GM23338 (cell line): ENCODE measurements around the gene RAD9B. TPM values are rescaled to one million over a fixed set of nuclear protein-coding genes. Genes with fewer than 3 reads are reported as not detected.

Experiments used
- ATAC-seq: fragments of 200-7000 bp; cut with Tn5 transposase; 3 replicates; pipeline ENCODE4 v1.9.1; 2020
- DNase-seq: peaks from one replicate; pipeline ENCODE4 v3.0.0-alpha.2; 2015; ENCODE audit warnings: low spot score
- H2AFZ ChIP-seq: fragments of 200-600 bp; sonication (generic); 2 replicates; pipeline ENCODE4 v1.8.0; 2016; ENCODE audit warnings: antibody characterized with exemption, mild to moderate bottlenecking, moderate library complexity
- H3F3A ChIP-seq: fragments of 200-600 bp; sonication (generic); replicated peaks from 2 replicates; pipeline ENCODE4 v1.8.0; 2017; ENCODE audit warnings: antibody characterized with exemption, mixed run types, low read depth
- H3K27ac ChIP-seq: fragments of 200-600 bp; sonication (generic); 2 replicates; pipeline ENCODE4 v1.6.1; 2016; ENCODE audit warnings: low read depth
- H3K27me3 ChIP-seq: fragments of 200-600 bp; sonication (generic); 2 replicates; pipeline ENCODE4 v1.8.0; 2016; ENCODE audit warnings: mild to moderate bottlenecking, mixed run types, moderate library complexity; ENCODE audit not compliant: insufficient read depth
- H3K36me3 ChIP-seq: fragments of 200-600 bp; sonication (generic); 2 replicates; pipeline ENCODE4 v1.8.0; 2016; ENCODE audit warnings: mild to moderate bottlenecking; ENCODE audit not compliant: insufficient read depth
- H3K4me1 ChIP-seq: fragments of 200-600 bp; sonication (generic); 2 replicates; pipeline ENCODE4 v1.8.0; 2016; ENCODE audit warnings: mild to moderate bottlenecking, moderate library complexity; ENCODE audit not compliant: insufficient read depth
- H3K4me2 ChIP-seq: fragments of 200-600 bp; sonication (generic); 2 replicates; pipeline ENCODE4 v1.7.1; 2017; ENCODE audit warnings: mixed run types
- H3K4me3 ChIP-seq: fragments of 200-600 bp; sonication (generic); 2 replicates; pipeline ENCODE4 v1.6.1; 2016; ENCODE audit warnings: mixed run types
- H3K79me2 ChIP-seq: fragments of 200-600 bp; sonication (generic); replicated peaks from 2 replicates; pipeline ENCODE4 v1.8.0; 2017; ENCODE audit warnings: mild to moderate bottlenecking; ENCODE audit not compliant: insufficient read depth
- H3K9me2 ChIP-seq: fragments of 200-600 bp; sonication (generic); 2 replicates; pipeline ENCODE4 v1.8.0; 2017; ENCODE audit not compliant: insufficient read depth
- H4K20me1 ChIP-seq: fragments of 200-600 bp; sonication (generic); replicated peaks from 2 replicates; pipeline ENCODE4 v1.8.0; 2017; ENCODE audit warnings: mild to moderate bottlenecking; ENCODE audit not compliant: insufficient read depth
- H3K27ac Mint-ChIP-seq: 2 replicates; pipeline ENCODE4 v1.8.0; 2020; ENCODE audit warnings: inconsistent platforms, mild to moderate bottlenecking, moderate library complexity, mixed read lengths
- H3K27me3 Mint-ChIP-seq: 3 replicates; pipeline ENCODE4 v1.8.0; 2022; ENCODE audit warnings: low read depth, mild to moderate bottlenecking, moderate library complexity, mixed read lengths, inconsistent platforms; ENCODE audit not compliant: insufficient read depth, poor library complexity
- H3K36me3 Mint-ChIP-seq: 3 replicates; pipeline ENCODE4 v1.8.0; 2021; ENCODE audit warnings: low read depth, mild to moderate bottlenecking, inconsistent platforms, moderate library complexity, mixed read lengths
- H3K4me1 Mint-ChIP-seq: 3 replicates; pipeline ENCODE4 v1.8.0; 2020; ENCODE audit warnings: mild to moderate bottlenecking, inconsistent platforms, mixed read lengths
- H3K4me3 Mint-ChIP-seq: 3 replicates; pipeline ENCODE4 v1.8.0; 2021; ENCODE audit warnings: moderate library complexity, mild to moderate bottlenecking, inconsistent platforms, mixed read lengths
- H3K9me3 Mint-ChIP-seq: 3 replicates; pipeline ENCODE4 v1.8.0; 2020; ENCODE audit warnings: moderate library complexity, mild to moderate bottlenecking, inconsistent platforms, mixed read lengths
- ETS1 ChIP-seq: IDR thresholded peaks from 2 replicates; pipeline ENCODE4 v1.6.1; 2016; ENCODE audit warnings: antibody characterized with exemption
- EZH2 ChIP-seq: fragments of 200-600 bp; sonication (generic); IDR thresholded peaks from one replicate; pipeline ENCODE4 v1.8.0; 2017; ENCODE audit warnings: antibody characterized with exemption, mild to moderate bottlenecking, low read depth; ENCODE audit not compliant: unreplicated experiment
- EZH2phosphoT487 ChIP-seq: fragments of 200-600 bp; sonication (generic); IDR thresholded peaks from one replicate; pipeline ENCODE4 v1.8.1; 2018; ENCODE audit warnings: antibody characterized with exemption; ENCODE audit not compliant: unreplicated experiment
- JUNB ChIP-seq: IDR thresholded peaks from one replicate; pipeline ENCODE4 v1.6.1; 2016; ENCODE audit warnings: antibody characterized with exemption; ENCODE audit not compliant: unreplicated experiment
- NANOG ChIP-seq: IDR thresholded peaks from 2 replicates; pipeline ENCODE4 v1.6.1; 2016; ENCODE audit warnings: antibody characterized with exemption, borderline replicate concordance
- POLR2AphosphoS5 ChIP-seq: IDR thresholded peaks from 2 replicates; pipeline ENCODE4 v1.6.1; 2016; ENCODE audit warnings: antibody characterized with exemption, low read depth
- STAT1 ChIP-seq: IDR thresholded peaks from one replicate; pipeline ENCODE4 v1.6.1; 2016; ENCODE audit warnings: antibody characterized with exemption; ENCODE audit not compliant: unreplicated experiment
- ZNF331 ChIP-seq: fragments of 250-450 bp; sonication (Bioruptor Pico); IDR thresholded peaks from 2 replicates; pipeline ENCODE4 v1.5.0; 2020; ENCODE audit warnings: low read depth, mild to moderate bottlenecking, moderate library complexity
- polyA plus RNA-seq: library from polyadenylated mRNA; unstranded; fragments of >200 nt; fragmentation: Nextera tagmentation; extraction: Ambion mirVana; gene quantifications from 2 replicates; pipeline ENCODE4 v1.2.1, GENCODE V29; 2016
- total RNA-seq: library from RNA; depleted of rRNA; stranded (reverse); fragments of >200 nt; shearing (Covaris generic); gene quantifications from 2 replicates; pipeline ENCODE4 v1.2.3, GENCODE V29; 2014
- TF ChIP-seq, protein P1 (sequence below): IDR thresholded peaks from one replicate; pipeline ENCODE4 v1.6.1; 2018; ENCODE audit warnings: antibody characterized with exemption; ENCODE audit not compliant: unreplicated experiment
- TF ChIP-seq, protein P2 (sequence below), 2 experiments: fragments of 200-600 bp in 1 of 2; sonication (generic) in 1 of 2; conservative IDR thresholded peaks; 2 replicates each; pipeline versions ENCODE4 v1.5.1 to v1.6.1; 2016 to 2017; ENCODE audit warnings: antibody characterized with exemption in 2 of 2, low read depth in 2 of 2, mild to moderate bottlenecking in 2 of 2, moderate library complexity in 1 of 2

The RAD9B gene
- total and polyA plus RNA-seq, 2 experiments from 2014 or later: not detected

- TF ChIP-seq, protein P1, sequence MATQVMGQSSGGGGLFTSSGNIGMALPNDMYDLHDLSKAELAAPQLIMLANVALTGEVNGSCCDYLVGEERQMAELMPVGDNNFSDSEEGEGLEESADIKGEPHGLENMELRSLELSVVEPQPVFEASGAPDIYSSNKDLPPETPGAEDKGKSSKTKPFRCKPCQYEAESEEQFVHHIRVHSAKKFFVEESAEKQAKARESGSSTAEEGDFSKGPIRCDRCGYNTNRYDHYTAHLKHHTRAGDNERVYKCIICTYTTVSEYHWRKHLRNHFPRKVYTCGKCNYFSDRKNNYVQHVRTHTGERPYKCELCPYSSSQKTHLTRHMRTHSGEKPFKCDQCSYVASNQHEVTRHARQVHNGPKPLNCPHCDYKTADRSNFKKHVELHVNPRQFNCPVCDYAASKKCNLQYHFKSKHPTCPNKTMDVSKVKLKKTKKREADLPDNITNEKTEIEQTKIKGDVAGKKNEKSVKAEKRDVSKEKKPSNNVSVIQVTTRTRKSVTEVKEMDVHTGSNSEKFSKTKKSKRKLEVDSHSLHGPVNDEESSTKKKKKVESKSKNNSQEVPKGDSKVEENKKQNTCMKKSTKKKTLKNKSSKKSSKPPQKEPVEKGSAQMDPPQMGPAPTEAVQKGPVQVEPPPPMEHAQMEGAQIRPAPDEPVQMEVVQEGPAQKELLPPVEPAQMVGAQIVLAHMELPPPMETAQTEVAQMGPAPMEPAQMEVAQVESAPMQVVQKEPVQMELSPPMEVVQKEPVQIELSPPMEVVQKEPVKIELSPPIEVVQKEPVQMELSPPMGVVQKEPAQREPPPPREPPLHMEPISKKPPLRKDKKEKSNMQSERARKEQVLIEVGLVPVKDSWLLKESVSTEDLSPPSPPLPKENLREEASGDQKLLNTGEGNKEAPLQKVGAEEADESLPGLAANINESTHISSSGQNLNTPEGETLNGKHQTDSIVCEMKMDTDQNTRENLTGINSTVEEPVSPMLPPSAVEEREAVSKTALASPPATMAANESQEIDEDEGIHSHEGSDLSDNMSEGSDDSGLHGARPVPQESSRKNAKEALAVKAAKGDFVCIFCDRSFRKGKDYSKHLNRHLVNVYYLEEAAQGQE: no peak
- no peak for TF ChIP-seq JUNB
- no peak for TF ChIP-seq EZH2phosphoT487
- TF ChIP-seq STAT1: no peak
- TF ChIP-seq POLR2AphosphoS5: no peak
Measured at GRCh38 chr12:110475426-110475825, 26.7 kb upstream of the RAD9B start (continued).

- Histone ChIP-seq H3K79me2 (peaks cover 30% of the 10 kb centered on the region), H3K9me2 (peaks cover 10% of the 10 kb centered on the region), H3K4me2 (no peak overlapping the region), H4K20me1 (0 out of 2 replicates have a peak, but pooled peaks cover 2% of the 10 kb centered on the region), H2AFZ (no peak overlapping the region), H3K27me3 (peaks cover 19% of the 10 kb centered on the region), H3F3A (no peaks in the 10 kb centered on the region), H3K4me3 (no peak overlapping the region), H3K27ac (0 out of 2 replicates have a peak overlapping the region, but pooled peaks have one; percentile 30), H3K4me1 (peaks cover 6% of the 10 kb centered on the region; the same call in 1 of the 2 replicates), H3K36me3 (no peaks in the 10 kb centered on the region)
- no peak overlapping the region; the same call in 2 of the 3 replicates for H3K4me3 Mint-ChIP-seq
- H3K4me1 Mint-ChIP-seq: peaks cover 6% of the 10 kb centered on the region
- H3K9me3 Mint-ChIP-seq: peaks cover 19% of the 10 kb centered on the region
- DNase-seq (no peak), ATAC-seq (no peak)
- H3K27me3 Mint-ChIP-seq: peaks cover 21% of the 10 kb centered on the region
- H3K36me3 Mint-ChIP-seq: peaks cover 28% of the 10 kb centered on the region
- peak overlapping the region; percentile 19; the same call in 1 of the 2 replicates for H3K27ac Mint-ChIP-seq
- TF ChIP-seq, protein P1: no peak
- TF ChIP-seq EZH2: no peak
- no peak for TF ChIP-seq JUNB
- TF ChIP-seq ETS1: no peak
- TF ChIP-seq, protein P2, sequence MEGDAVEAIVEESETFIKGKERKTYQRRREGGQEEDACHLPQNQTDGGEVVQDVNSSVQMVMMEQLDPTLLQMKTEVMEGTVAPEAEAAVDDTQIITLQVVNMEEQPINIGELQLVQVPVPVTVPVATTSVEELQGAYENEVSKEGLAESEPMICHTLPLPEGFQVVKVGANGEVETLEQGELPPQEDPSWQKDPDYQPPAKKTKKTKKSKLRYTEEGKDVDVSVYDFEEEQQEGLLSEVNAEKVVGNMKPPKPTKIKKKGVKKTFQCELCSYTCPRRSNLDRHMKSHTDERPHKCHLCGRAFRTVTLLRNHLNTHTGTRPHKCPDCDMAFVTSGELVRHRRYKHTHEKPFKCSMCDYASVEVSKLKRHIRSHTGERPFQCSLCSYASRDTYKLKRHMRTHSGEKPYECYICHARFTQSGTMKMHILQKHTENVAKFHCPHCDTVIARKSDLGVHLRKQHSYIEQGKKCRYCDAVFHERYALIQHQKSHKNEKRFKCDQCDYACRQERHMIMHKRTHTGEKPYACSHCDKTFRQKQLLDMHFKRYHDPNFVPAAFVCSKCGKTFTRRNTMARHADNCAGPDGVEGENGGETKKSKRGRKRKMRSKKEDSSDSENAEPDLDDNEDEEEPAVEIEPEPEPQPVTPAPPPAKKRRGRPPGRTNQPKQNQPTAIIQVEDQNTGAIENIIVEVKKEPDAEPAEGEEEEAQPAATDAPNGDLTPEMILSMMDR (conservative IDR thresholded peaks at IDR 0.05; ENCODE audit: low read depth in 2 of 2): no peak
- no peak for TF ChIP-seq EZH2phosphoT487
- no peak for TF ChIP-seq NANOG
- TF ChIP-seq ZNF331 (CRISPR knock-in tag): no peak
- TF ChIP-seq STAT1: no peak
Measured at GRCh38 chr12:110498984-110499706, 3.0 kb upstream of the RAD9B start.
